Liver (tissue), 9 donors: ENCODE data around the gene SORCS2. TPM values are rescaled to one million over a fixed set of nuclear protein-coding genes. Genes with fewer than 3 reads are reported as not detected.

Source experiments
- DNase-seq: peaks from one replicate; pipeline ENCODE4 v3.0.0-alpha.2; 2017; ENCODE audit warnings: low spot score
- H3K27ac ChIP-seq, 2 donors: one replicate each; pipeline ENCODE4 v1.7.0; 2013; ENCODE audit warnings: inconsistent platforms in 2 of 2, low read length in 2 of 2, control low read depth in 1 of 2, low read depth in 1 of 2, mild to moderate bottlenecking in 1 of 2
- H3K27me3 ChIP-seq, 4 donors: one replicate each; pipeline versions ENCODE4 v1.6.1 to v1.7.0; 2013; ENCODE audit warnings: low read length in 3 of 4, inconsistent platforms in 1 of 4, mild to moderate bottlenecking in 1 of 4, moderate library complexity in 1 of 4; ENCODE audit not compliant: control insufficient read depth in 4 of 4, insufficient read depth in 4 of 4
- H3K36me3 ChIP-seq, 4 donors: one replicate each; pipeline versions ENCODE4 v1.6.1 to v1.7.0; 2013; ENCODE audit warnings: low read length in 3 of 4, mild to moderate bottlenecking in 3 of 4, low read depth in 1 of 4, moderate library complexity in 1 of 4; ENCODE audit not compliant: control insufficient read depth in 4 of 4, insufficient read depth in 3 of 4
- H3K4me1 ChIP-seq, 4 donors: one replicate each; pipeline versions ENCODE4 v1.6.1 to v1.7.0; 2013; ENCODE audit warnings: low read length in 3 of 4, mild to moderate bottlenecking in 3 of 4, moderate library complexity in 1 of 4; ENCODE audit not compliant: control insufficient read depth in 4 of 4, insufficient read depth in 4 of 4
- H3K4me3 ChIP-seq, 3 donors: one replicate each; pipeline versions ENCODE4 v1.6.1 to v1.7.0; 2013; ENCODE audit warnings: low read length in 3 of 3, control low read depth in 1 of 3, low read depth in 1 of 3, mild to moderate bottlenecking in 1 of 3
- H3K9ac ChIP-seq, 2 donors: one replicate each; pipeline ENCODE4 v1.7.0; 2013; ENCODE audit warnings: low read length in 2 of 2, mild to moderate bottlenecking in 2 of 2, moderate library complexity in 2 of 2, control low read depth in 1 of 2, low read depth in 1 of 2
- H3K9me3 ChIP-seq, 4 donors: one replicate each; pipeline versions ENCODE4 v1.6.1 to v1.7.0; 2013; ENCODE audit warnings: low read length in 3 of 4; ENCODE audit not compliant: control insufficient read depth in 4 of 4
- ATF3 ChIP-seq: IDR thresholded peaks from 2 replicates; pipeline ENCODE4 v1.6.1; 2016; ENCODE audit warnings: antibody characterized with exemption
- EGR1 ChIP-seq, 2 donors: IDR thresholded peaks; 2 replicates each; pipeline ENCODE4 v1.6.1; 2016 to 2018; ENCODE audit warnings: antibody characterized with exemption in 2 of 2, low read depth in 2 of 2
- FOXA1 ChIP-seq: IDR thresholded peaks from 2 replicates; pipeline ENCODE4 v1.6.1; 2016; ENCODE audit warnings: antibody characterized with exemption
- FOXA2 ChIP-seq: IDR thresholded peaks from 2 replicates; pipeline ENCODE4 v1.6.1; 2016; ENCODE audit warnings: antibody characterized with exemption
- HNF4A ChIP-seq, 2 donors: conservative IDR thresholded peaks; 2 replicates each; pipeline ENCODE4 v1.6.1; 2016; ENCODE audit warnings: antibody characterized with exemption in 2 of 2, mild to moderate bottlenecking in 2 of 2
- HNF4G ChIP-seq: IDR thresholded peaks from 2 replicates; pipeline ENCODE4 v1.6.1; 2016; ENCODE audit warnings: antibody characterized with exemption
- JUND ChIP-seq, 2 donors: IDR thresholded peaks; 2 replicates each; pipeline ENCODE4 v1.6.1; 2016; ENCODE audit warnings: antibody characterized with exemption in 2 of 2
- RAD21 ChIP-seq, 2 donors: IDR thresholded peaks; 2 replicates each; pipeline ENCODE4 v1.6.1; 2016; ENCODE audit warnings: antibody characterized with exemption in 2 of 2, mild to moderate bottlenecking in 2 of 2
- RXRA ChIP-seq, 2 donors: IDR thresholded peaks; 2 replicates each; pipeline ENCODE4 v1.6.1; 2017 to 2018; ENCODE audit warnings: antibody characterized with exemption in 2 of 2, mild to moderate bottlenecking in 1 of 2
- SP1 ChIP-seq: IDR thresholded peaks from 2 replicates; pipeline ENCODE4 v1.6.1; 2018; ENCODE audit warnings: antibody characterized with exemption, mild to moderate bottlenecking
- TAF1 ChIP-seq: conservative IDR thresholded peaks from 2 replicates; pipeline ENCODE4 v1.6.1; 2016; ENCODE audit warnings: antibody characterized with exemption, mild to moderate bottlenecking
- YY1 ChIP-seq: IDR thresholded peaks from 2 replicates; pipeline ENCODE4 v1.6.1; 2016; ENCODE audit warnings: antibody characterized with exemption, mild to moderate bottlenecking
- WGBS: extraction: QIAGEN DNeasy Blood & Tissue Kit; methylation state at CpG from one replicate; pipeline ENCODE4 v1.1.7; 2013; 5-methylcytosine and 5-hydroxymethylcytosine counted together
- polyA plus RNA-seq, 2 donors: library from polyadenylated mRNA; stranded (reverse) in 1 of 2; unstranded in 1 of 2; fragments of 200-250 nt in 1 of 2; fragments of >200 nt in 1 of 2; fragmentation: Nextera tagmentation in 1 of 2; extraction: Ambion mirVana in 1 of 2; gene quantifications; one replicate each; pipeline versions ENCODE4 v1.2.1 to v1.2.3, GENCODE V29; 2013 to 2015
- total RNA-seq, 2 donors: library from RNA; depleted of rRNA; stranded (reverse); fragments of >200 nt; gene quantifications; one replicate each; pipeline ENCODE4 v1.2.3, GENCODE V29; 2014
- TF ChIP-seq, protein P1 (sequence below): IDR thresholded peaks from 2 replicates; pipeline ENCODE4 v1.6.1; 2016; ENCODE audit warnings: antibody characterized with exemption
- TF ChIP-seq, protein P2 (sequence below): fragments of 150-350 bp; IDR thresholded peaks from 2 replicates; pipeline ENCODE4 v1.5.1; 2017; ENCODE audit warnings: improper control_type of control experiment, low read depth, low read length; ENCODE audit not compliant: missing input control
- TF ChIP-seq, protein P3 (sequence below): IDR thresholded peaks from 2 replicates; pipeline ENCODE4 v1.6.1; 2016; ENCODE audit warnings: antibody characterized with exemption
- donor health status: healthy.
- donor health status: healthy.
- donor health status: healthy.
- donor health status: healthy.
- donor health status: healthy.

SORCS2 gene
- total and polyA plus RNA-seq, 4 donors = 0.10 to 1.4 (median 0.92) TPM

GRCh38 chr4:7782783-7783182, 590.4 kb downstream of the SORCS2 start:
- WGBS = 70% methylated on average over 8 of the region's 8 CpGs

GRCh38 chr4:7783541-7783940, 591.2 kb downstream of the SORCS2 start:
- no peak for DNase-seq
- Histone ChIP-seq H3K9ac (no peak overlapping the region), H3K36me3 (no peaks in the 10 kb centered on the region), H3K4me1 (no peaks in the 10 kb centered on the region), H3K9me3 (no peaks in the 10 kb centered on the region), H3K27ac (no peak overlapping the region), H3K27me3 (no peaks in the 10 kb centered on the region), H3K4me3 (no peak overlapping the region)
- no peak for TF ChIP-seq ATF3
- 87% methylated on average over 8 of the region's 8 CpGs for WGBS

More at GRCh38 chr4:7782783-7783182, 590.4 kb downstream of the SORCS2 start:
- Histone ChIP-seq H3K9ac (no peak overlapping the region), H3K36me3 (no peaks in the 10 kb centered on the region), H3K4me3 (no peak overlapping the region), H3K4me1 (no peaks in the 10 kb centered on the region), H3K27me3 (no peaks in the 10 kb centered on the region), H3K9me3 (no peaks in the 10 kb centered on the region), H3K27ac (no peak overlapping the region)
- no peak for TF ChIP-seq HNF4G
- TF ChIP-seq, protein P1, sequence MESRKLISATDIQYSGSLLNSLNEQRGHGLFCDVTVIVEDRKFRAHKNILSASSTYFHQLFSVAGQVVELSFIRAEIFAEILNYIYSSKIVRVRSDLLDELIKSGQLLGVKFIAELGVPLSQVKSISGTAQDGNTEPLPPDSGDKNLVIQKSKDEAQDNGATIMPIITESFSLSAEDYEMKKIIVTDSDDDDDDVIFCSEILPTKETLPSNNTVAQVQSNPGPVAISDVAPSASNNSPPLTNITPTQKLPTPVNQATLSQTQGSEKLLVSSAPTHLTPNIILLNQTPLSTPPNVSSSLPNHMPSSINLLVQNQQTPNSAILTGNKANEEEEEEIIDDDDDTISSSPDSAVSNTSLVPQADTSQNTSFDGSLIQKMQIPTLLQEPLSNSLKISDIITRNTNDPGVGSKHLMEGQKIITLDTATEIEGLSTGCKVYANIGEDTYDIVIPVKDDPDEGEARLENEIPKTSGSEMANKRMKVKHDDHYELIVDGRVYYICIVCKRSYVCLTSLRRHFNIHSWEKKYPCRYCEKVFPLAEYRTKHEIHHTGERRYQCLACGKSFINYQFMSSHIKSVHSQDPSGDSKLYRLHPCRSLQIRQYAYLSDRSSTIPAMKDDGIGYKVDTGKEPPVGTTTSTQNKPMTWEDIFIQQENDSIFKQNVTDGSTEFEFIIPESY = no peak
- TF ChIP-seq, protein P2, sequence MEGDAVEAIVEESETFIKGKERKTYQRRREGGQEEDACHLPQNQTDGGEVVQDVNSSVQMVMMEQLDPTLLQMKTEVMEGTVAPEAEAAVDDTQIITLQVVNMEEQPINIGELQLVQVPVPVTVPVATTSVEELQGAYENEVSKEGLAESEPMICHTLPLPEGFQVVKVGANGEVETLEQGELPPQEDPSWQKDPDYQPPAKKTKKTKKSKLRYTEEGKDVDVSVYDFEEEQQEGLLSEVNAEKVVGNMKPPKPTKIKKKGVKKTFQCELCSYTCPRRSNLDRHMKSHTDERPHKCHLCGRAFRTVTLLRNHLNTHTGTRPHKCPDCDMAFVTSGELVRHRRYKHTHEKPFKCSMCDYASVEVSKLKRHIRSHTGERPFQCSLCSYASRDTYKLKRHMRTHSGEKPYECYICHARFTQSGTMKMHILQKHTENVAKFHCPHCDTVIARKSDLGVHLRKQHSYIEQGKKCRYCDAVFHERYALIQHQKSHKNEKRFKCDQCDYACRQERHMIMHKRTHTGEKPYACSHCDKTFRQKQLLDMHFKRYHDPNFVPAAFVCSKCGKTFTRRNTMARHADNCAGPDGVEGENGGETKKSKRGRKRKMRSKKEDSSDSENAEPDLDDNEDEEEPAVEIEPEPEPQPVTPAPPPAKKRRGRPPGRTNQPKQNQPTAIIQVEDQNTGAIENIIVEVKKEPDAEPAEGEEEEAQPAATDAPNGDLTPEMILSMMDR = no peak
- TF ChIP-seq, protein P3, sequence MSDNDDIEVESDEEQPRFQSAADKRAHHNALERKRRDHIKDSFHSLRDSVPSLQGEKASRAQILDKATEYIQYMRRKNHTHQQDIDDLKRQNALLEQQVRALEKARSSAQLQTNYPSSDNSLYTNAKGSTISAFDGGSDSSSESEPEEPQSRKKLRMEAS = no peak
- no peak for TF ChIP-seq FOXA1
- no peak for TF ChIP-seq RAD21 (IDR thresholded peaks at IDR 0.05)
- TF ChIP-seq JUND (IDR thresholded peaks at IDR 0.05) = no peak
- TF ChIP-seq HNF4A (conservative IDR thresholded peaks at IDR 0.05) = no peak
- TF ChIP-seq YY1 = no peak
- no peak for DNase-seq

GRCh38 chr4:7784131-7784870, 592.0 kb downstream of the SORCS2 start:
- no peak for DNase-seq
- Histone ChIP-seq H3K36me3 (no peaks in the 10 kb centered on the region), H3K4me1 (no peaks in the 10 kb centered on the region), H3K9ac (no peak overlapping the region), H3K27ac (no peak overlapping the region), H3K4me3 (no peak overlapping the region), H3K9me3 (no peaks in the 10 kb centered on the region), H3K27me3 (no peaks in the 10 kb centered on the region)
- WGBS = 90% methylated on average over 14 of the region's 14 CpGs
- TF ChIP-seq, protein P2 = no peak
- no peak for TF ChIP-seq SP1
- TF ChIP-seq HNF4A (conservative IDR thresholded peaks at IDR 0.05) = no peak
- no peak for TF ChIP-seq RAD21 (IDR thresholded peaks at IDR 0.05)
- no peak for TF ChIP-seq EGR1 (IDR thresholded peaks at IDR 0.05; ENCODE audit: low read depth in 2 of 2)
- no peak for TF ChIP-seq RXRA (IDR thresholded peaks at IDR 0.05)
- TF ChIP-seq FOXA2 = no peak
- no peak for TF ChIP-seq FOXA1
- TF ChIP-seq, protein P3 = no peak
- TF ChIP-seq YY1 = no peak
- TF ChIP-seq, protein P1 = no peak
- TF ChIP-seq ATF3 = no peak
- no peak for TF ChIP-seq TAF1
